ENCODE data around the gene MYO10.

DNA sequence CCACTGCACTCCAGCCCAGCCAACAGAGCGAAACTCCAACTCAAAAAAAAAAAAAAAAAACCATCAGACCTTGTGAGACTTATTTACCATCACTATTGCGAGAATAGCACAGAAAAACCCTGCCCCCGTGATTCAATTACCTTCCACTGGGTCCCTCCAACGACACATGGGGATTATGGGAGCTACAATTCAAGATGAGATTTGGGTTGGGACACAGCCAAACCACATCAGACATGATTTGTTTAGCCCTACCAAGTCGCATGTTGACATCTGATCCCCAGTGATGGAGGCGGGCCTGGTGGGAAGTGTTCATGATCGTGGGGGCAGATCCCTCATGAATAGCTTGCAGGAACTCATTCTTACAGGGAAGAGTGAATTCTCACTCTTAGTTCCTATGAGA, 26.6 kb downstream of the MYO10 start:
- TF ChIP-seq, protein P1, sequence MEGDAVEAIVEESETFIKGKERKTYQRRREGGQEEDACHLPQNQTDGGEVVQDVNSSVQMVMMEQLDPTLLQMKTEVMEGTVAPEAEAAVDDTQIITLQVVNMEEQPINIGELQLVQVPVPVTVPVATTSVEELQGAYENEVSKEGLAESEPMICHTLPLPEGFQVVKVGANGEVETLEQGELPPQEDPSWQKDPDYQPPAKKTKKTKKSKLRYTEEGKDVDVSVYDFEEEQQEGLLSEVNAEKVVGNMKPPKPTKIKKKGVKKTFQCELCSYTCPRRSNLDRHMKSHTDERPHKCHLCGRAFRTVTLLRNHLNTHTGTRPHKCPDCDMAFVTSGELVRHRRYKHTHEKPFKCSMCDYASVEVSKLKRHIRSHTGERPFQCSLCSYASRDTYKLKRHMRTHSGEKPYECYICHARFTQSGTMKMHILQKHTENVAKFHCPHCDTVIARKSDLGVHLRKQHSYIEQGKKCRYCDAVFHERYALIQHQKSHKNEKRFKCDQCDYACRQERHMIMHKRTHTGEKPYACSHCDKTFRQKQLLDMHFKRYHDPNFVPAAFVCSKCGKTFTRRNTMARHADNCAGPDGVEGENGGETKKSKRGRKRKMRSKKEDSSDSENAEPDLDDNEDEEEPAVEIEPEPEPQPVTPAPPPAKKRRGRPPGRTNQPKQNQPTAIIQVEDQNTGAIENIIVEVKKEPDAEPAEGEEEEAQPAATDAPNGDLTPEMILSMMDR (IDR thresholded peaks at IDR 0.05): no peak
- no peak for TF ChIP-seq POLR2A (IDR thresholded peaks at IDR 0.05)

Measured in Peyer's patch (tissue), 4 donors.